Activated T-helper 17 cell treated with anti-CD3 and anti-CD28 coated beads, Interleukin-2, amount 50 U/mL, for 72 hours (primary cell): ENCODE measurements around the gene YTHDC2. TPM values are rescaled to one million over a fixed set of nuclear protein-coding genes. Genes with fewer than 3 reads are reported as not detected.
"Not testable (repeated sequence)": the region's sequence is repeated elsewhere in the genome, so short reads cannot be mapped to it uniquely, and the experiment has no call there.

Experiments
- ATAC-seq: fragments of 150-1000 bp; cut with Tn5 transposase; replicated peaks from 2 replicates; pipeline ENCODE4 v1.10.0; 2021; ENCODE audit warnings: mild to moderate bottlenecking, moderate library complexity
- H3K27ac Mint-ChIP-seq: one replicate; pipeline ENCODE4 v1.8.0; 2022; ENCODE audit warnings: mixed read lengths
- H3K27me3 Mint-ChIP-seq: one replicate; pipeline ENCODE4 v1.8.0; 2022; ENCODE audit warnings: mixed read lengths
- H3K36me3 Mint-ChIP-seq: one replicate; pipeline ENCODE4 v1.8.0; 2022; ENCODE audit warnings: low read depth, mild to moderate bottlenecking, mixed read lengths
- H3K4me1 Mint-ChIP-seq: one replicate; pipeline ENCODE4 v1.8.0; 2022; ENCODE audit warnings: mixed read lengths
- H3K4me3 Mint-ChIP-seq: one replicate; pipeline ENCODE4 v1.8.0; 2022; ENCODE audit warnings: mild to moderate bottlenecking, mixed read lengths
- H3K9me3 Mint-ChIP-seq: one replicate; pipeline ENCODE4 v1.8.0; 2022; ENCODE audit warnings: mixed read lengths
- total RNA-seq, 2 donors: library from RNA; stranded (reverse); gene quantifications; one replicate each; pipeline ENCODE4 v1.2.3, GENCODE V29; 2022

Gene YTHDC2
- total RNA-seq, 2 donors from 2014 or later: 21.0 to 26.4 TPM

GRCh38 chr5:113601423-113601822 lies 87.9 kb downstream of the YTHDC2 start:
- Mint-ChIP-seq H3K36me3 (peaks cover 5% of the 10 kb centered on the region), H3K9me3 (no peaks in the 10 kb centered on the region), H3K27me3 (peaks cover 8% of the 10 kb centered on the region), H3K4me1 (peaks cover 2% of the 10 kb centered on the region), H3K27ac (no peak overlapping the region), H3K4me3 (no peak overlapping the region)
- no peak for ATAC-seq

- H3K4me1 Mint-ChIP-seq, H3K27ac Mint-ChIP-seq, H3K9me3 Mint-ChIP-seq, ATAC-seq, H3K36me3 Mint-ChIP-seq, H3K4me3 Mint-ChIP-seq: not testable (repeated sequence)
- H3K27me3 Mint-ChIP-seq: peaks cover 15% of the 10 kb centered on the region
These were observed 89.8 kb downstream of the YTHDC2 start for GRCh38 chr5:113603246-113603645.

GRCh38 chr5:113606298-113607134 lies 93.0 kb downstream of the YTHDC2 start:
- no peak overlapping the region for H3K27ac Mint-ChIP-seq
- H3K4me3 Mint-ChIP-seq: no peak overlapping the region
- H3K36me3 Mint-ChIP-seq: no peaks in the 10 kb centered on the region
- ATAC-seq: peak; percentile 79
- H3K4me1 Mint-ChIP-seq: peaks cover 4% of the 10 kb centered on the region
- H3K27me3 Mint-ChIP-seq: peaks cover 18% of the 10 kb centered on the region
- no peaks in the 10 kb centered on the region for H3K9me3 Mint-ChIP-seq

- Mint-ChIP-seq H3K4me1 (peaks cover 4% of the 10 kb centered on the region), H3K36me3 (no peaks in the 10 kb centered on the region)
- no peak for ATAC-seq
These were observed 93.9 kb downstream of the YTHDC2 start for GRCh38 chr5:113607361-113607760.

GRCh38 chr5:113608113-113608596 lies 94.7 kb downstream of the YTHDC2 start:
- H3K27me3 Mint-ChIP-seq: peaks cover 18% of the 10 kb centered on the region
- H3K4me3 Mint-ChIP-seq: no peak overlapping the region
- peaks cover 4% of the 10 kb centered on the region for H3K4me1 Mint-ChIP-seq
- no peaks in the 10 kb centered on the region for H3K36me3 Mint-ChIP-seq
- no peaks in the 10 kb centered on the region for H3K9me3 Mint-ChIP-seq
- no peak for ATAC-seq
- no peak overlapping the region for H3K27ac Mint-ChIP-seq

More at GRCh38 chr5:113607361-113607760, 93.9 kb downstream of the YTHDC2 start:
- Mint-ChIP-seq H3K27me3 (peaks cover 18% of the 10 kb centered on the region), H3K9me3 (no peaks in the 10 kb centered on the region), H3K27ac (no peak overlapping the region), H3K4me3 (no peak overlapping the region)

GRCh38 chr5:113612060-113612496 lies 98.6 kb downstream of the YTHDC2 start:
- Mint-ChIP-seq H3K27ac (no peak overlapping the region), H3K27me3 (peaks cover 12% of the 10 kb centered on the region), H3K4me3 (no peak overlapping the region), H3K9me3 (no peaks in the 10 kb centered on the region), H3K4me1 (no peaks in the 10 kb centered on the region), H3K36me3 (no peaks in the 10 kb centered on the region)
- ATAC-seq: peak; percentile 37

GRCh38 chr5:113614191-113614590 lies 100.7 kb downstream of the YTHDC2 start:
- Mint-ChIP-seq H3K4me1 (no peaks in the 10 kb centered on the region), H3K36me3 (no peaks in the 10 kb centered on the region), H3K27me3 (peaks cover 9% of the 10 kb centered on the region), H3K9me3 (no peaks in the 10 kb centered on the region), H3K4me3 (no peak overlapping the region), H3K27ac (no peak overlapping the region)
- ATAC-seq: no peak

GRCh38 chr5:113615708-113616107 lies 102.2 kb downstream of the YTHDC2 start:
- Mint-ChIP-seq H3K27ac (no peak overlapping the region), H3K4me3 (no peak overlapping the region), H3K27me3 (peaks cover 5% of the 10 kb centered on the region), H3K9me3 (no peaks in the 10 kb centered on the region), H3K4me1 (no peaks in the 10 kb centered on the region), H3K36me3 (no peaks in the 10 kb centered on the region)
- ATAC-seq: no peak

GRCh38 chr5:113617191-113617796 lies 103.8 kb downstream of the YTHDC2 start:
- no peak for ATAC-seq
- Mint-ChIP-seq H3K36me3 (no peaks in the 10 kb centered on the region), H3K27ac (no peak overlapping the region), H3K4me3 (no peak overlapping the region), H3K4me1 (no peaks in the 10 kb centered on the region), H3K27me3 (peaks cover 5% of the 10 kb centered on the region), H3K9me3 (no peaks in the 10 kb centered on the region)

- peaks cover 13% of the 10 kb centered on the region for H3K27me3 Mint-ChIP-seq
- no peaks in the 10 kb centered on the region for H3K4me1 Mint-ChIP-seq
- H3K36me3 Mint-ChIP-seq: no peaks in the 10 kb centered on the region
- no peak overlapping the region for H3K4me3 Mint-ChIP-seq
- ATAC-seq: no peak
- H3K9me3 Mint-ChIP-seq: peaks cover 4% of the 10 kb centered on the region
- H3K27ac Mint-ChIP-seq: no peak overlapping the region
These were observed 119.5 kb downstream of the YTHDC2 start for GRCh38 chr5:113632996-113633395.

GRCh38 chr5:113634957-113635356 lies 121.5 kb downstream of the YTHDC2 start:
- Mint-ChIP-seq H3K27me3 (peaks cover 9% of the 10 kb centered on the region), H3K4me3 (no peak overlapping the region), H3K27ac (no peak overlapping the region), H3K4me1 (no peaks in the 10 kb centered on the region), H3K36me3 (no peaks in the 10 kb centered on the region), H3K9me3 (no peaks in the 10 kb centered on the region)
- ATAC-seq: no peak

- Mint-ChIP-seq H3K4me1 (no peaks in the 10 kb centered on the region), H3K4me3 (no peak overlapping the region), H3K27ac (no peak overlapping the region), H3K36me3 (no peaks in the 10 kb centered on the region), H3K27me3 (peaks cover 9% of the 10 kb centered on the region), H3K9me3 (no peaks in the 10 kb centered on the region)
- ATAC-seq: no peak
These were observed 128.2 kb downstream of the YTHDC2 start for GRCh38 chr5:113641715-113642114.
